ENCODE results near the gene USP34. TPM values are rescaled to one million over a fixed set of nuclear protein-coding genes. Genes with fewer than 3 reads are reported as not detected.

USP34 gene
- total RNA-seq, 1 donor from 2014 or later: 104 TPM

- H3K9me3 Mint-ChIP-seq (ENCODE audit: unreplicated experiment): no peaks in the 10 kb centered on the region
- no peak overlapping the region for H3K27ac Mint-ChIP-seq (ENCODE audit: unreplicated experiment)
Observed at GRCh38 chr2:61343141-61343540, 127.7 kb downstream of the USP34 start.

GRCh38 chr2:61340242-61340641 is 130.6 kb downstream of the USP34 start:
- H3K27ac Mint-ChIP-seq (ENCODE audit: unreplicated experiment): no peak overlapping the region
- no peaks in the 10 kb centered on the region for H3K4me1 Mint-ChIP-seq (ENCODE audit: low read depth, unreplicated experiment)
- TF ChIP-seq CTCF (IDR thresholded peaks at IDR 0.05; ENCODE audit: partially characterized antibody, unreplicated experiment): no peak
- no peaks in the 10 kb centered on the region for H3K36me3 Mint-ChIP-seq (ENCODE audit: unreplicated experiment)
- no peaks in the 10 kb centered on the region for H3K9me3 Mint-ChIP-seq (ENCODE audit: unreplicated experiment)
- no peaks in the 10 kb centered on the region for H3K27me3 Mint-ChIP-seq (ENCODE audit: unreplicated experiment)
- H3K4me3 Mint-ChIP-seq (ENCODE audit: unreplicated experiment): no peak overlapping the region
- DNase-seq: no peak

More at GRCh38 chr2:61343141-61343540, 127.7 kb downstream of the USP34 start:
- Mint-ChIP-seq H3K36me3 (ENCODE audit: unreplicated experiment) (no peaks in the 10 kb centered on the region), H3K4me3 (ENCODE audit: unreplicated experiment) (no peak overlapping the region), H3K27me3 (ENCODE audit: unreplicated experiment) (no peaks in the 10 kb centered on the region), H3K4me1 (ENCODE audit: low read depth, unreplicated experiment) (no peaks in the 10 kb centered on the region)
- no peak for TF ChIP-seq CTCF (IDR thresholded peaks at IDR 0.05; ENCODE audit: partially characterized antibody, unreplicated experiment)
- no peak for DNase-seq

GRCh38 chr2:61338447-61338846 is 132.4 kb downstream of the USP34 start:
- DNase-seq: no peak
- H3K4me1 Mint-ChIP-seq (ENCODE audit: low read depth, unreplicated experiment): no peaks in the 10 kb centered on the region
- no peaks in the 10 kb centered on the region for H3K36me3 Mint-ChIP-seq (ENCODE audit: unreplicated experiment)
- H3K4me3 Mint-ChIP-seq (ENCODE audit: unreplicated experiment): no peak overlapping the region
- H3K27me3 Mint-ChIP-seq (ENCODE audit: unreplicated experiment): no peaks in the 10 kb centered on the region
- no peak for TF ChIP-seq CTCF (IDR thresholded peaks at IDR 0.05; ENCODE audit: partially characterized antibody, unreplicated experiment)
- H3K9me3 Mint-ChIP-seq (ENCODE audit: unreplicated experiment): no peaks in the 10 kb centered on the region
- no peak overlapping the region for H3K27ac Mint-ChIP-seq (ENCODE audit: unreplicated experiment)

GRCh38 chr2:61335187-61335586 is 135.7 kb downstream of the USP34 start:
- Mint-ChIP-seq H3K4me3 (ENCODE audit: unreplicated experiment) (no peak overlapping the region), H3K27me3 (ENCODE audit: unreplicated experiment) (no peaks in the 10 kb centered on the region), H3K9me3 (ENCODE audit: unreplicated experiment) (no peaks in the 10 kb centered on the region), H3K36me3 (ENCODE audit: unreplicated experiment) (no peaks in the 10 kb centered on the region), H3K27ac (ENCODE audit: unreplicated experiment) (no peak overlapping the region), H3K4me1 (ENCODE audit: low read depth, unreplicated experiment) (no peaks in the 10 kb centered on the region)
- TF ChIP-seq CTCF (IDR thresholded peaks at IDR 0.05; ENCODE audit: partially characterized antibody, unreplicated experiment): no peak
- DNase-seq: no peak

GRCh38 chr2:61334466-61334865 is 136.4 kb downstream of the USP34 start:
- Mint-ChIP-seq H3K9me3 (ENCODE audit: unreplicated experiment) (no peaks in the 10 kb centered on the region), H3K36me3 (ENCODE audit: unreplicated experiment) (no peaks in the 10 kb centered on the region), H3K4me3 (ENCODE audit: unreplicated experiment) (no peak overlapping the region), H3K27ac (ENCODE audit: unreplicated experiment) (no peak overlapping the region), H3K27me3 (ENCODE audit: unreplicated experiment) (no peaks in the 10 kb centered on the region), H3K4me1 (ENCODE audit: low read depth, unreplicated experiment) (no peaks in the 10 kb centered on the region)
- TF ChIP-seq CTCF (IDR thresholded peaks at IDR 0.05; ENCODE audit: partially characterized antibody, unreplicated experiment): no peak
- DNase-seq: no peak
